NCI-H128 (cell line): ENCODE measurements around the gene TPH1.
"Not testable (repeated sequence)": the region's sequence is repeated elsewhere in the genome, so short reads cannot be mapped to it uniquely, and the experiment has no call there.

Source experiments
- DNase-seq: peaks from one replicate; lab custom pipeline; 2025; ENCODE audit not compliant: unreplicated experiment; lab: John Stamatoyannopoulos, UW

Gene TPH1

DNA sequence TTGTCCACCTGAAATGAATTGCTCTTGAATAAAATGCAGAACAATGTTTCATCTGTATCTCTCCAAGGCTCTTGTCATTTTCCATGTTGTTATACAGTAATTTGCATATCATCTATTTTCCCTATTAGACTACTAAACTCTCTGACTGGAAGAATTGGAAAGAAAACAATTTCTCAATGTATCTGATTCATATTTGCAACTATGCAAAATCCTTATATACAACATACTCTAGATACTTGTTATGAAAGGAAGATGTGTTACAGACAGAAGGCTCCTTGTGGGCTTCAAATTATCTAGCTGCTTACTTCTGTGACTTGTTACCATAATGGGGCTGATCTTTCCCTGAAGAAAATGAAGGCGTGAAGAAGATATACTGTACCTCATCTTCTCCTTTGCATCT lies 23.6 kb downstream of the TPH1 start:
- DNase-seq = no peak

DNA sequence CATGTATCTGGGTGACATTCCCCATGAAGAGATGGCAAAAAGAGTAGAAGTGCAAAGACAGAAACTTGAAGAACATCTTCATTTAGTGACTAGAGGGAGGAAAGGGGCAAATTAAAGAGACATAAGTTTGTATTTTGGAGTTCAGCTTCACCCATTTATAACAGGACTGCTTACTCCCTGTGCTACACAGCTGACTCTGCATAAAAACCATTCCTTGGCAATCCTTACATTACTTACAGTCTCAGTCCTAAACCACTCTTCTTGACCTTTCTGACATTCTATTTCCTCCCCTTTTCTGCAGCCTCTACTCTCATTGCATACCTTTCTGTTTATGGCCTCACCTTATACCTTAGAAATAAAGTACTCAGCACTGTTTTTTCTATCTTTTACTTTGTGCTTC lies 26.4 kb downstream of the TPH1 start:
- DNase-seq = no peak

DNA sequence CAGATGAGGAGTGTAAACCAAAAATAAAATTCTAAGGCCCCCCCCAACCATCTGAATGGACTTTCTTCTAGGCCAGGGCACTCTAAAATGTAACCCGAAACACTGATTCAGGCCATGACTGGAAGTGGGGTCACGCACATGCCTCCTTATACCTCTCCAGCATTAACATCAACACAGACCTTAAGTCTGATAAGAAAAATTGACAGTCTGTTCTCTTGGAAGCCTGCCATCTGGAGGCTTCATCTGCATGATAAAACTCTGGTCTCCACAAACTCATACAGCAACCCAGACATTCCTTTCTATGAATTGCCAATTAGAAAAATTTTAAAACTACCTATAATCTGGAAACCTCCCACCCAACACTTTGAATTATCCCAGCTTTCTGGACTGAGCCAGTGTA lies 29.3 kb downstream of the TPH1 start:
- no peak for DNase-seq

DNA sequence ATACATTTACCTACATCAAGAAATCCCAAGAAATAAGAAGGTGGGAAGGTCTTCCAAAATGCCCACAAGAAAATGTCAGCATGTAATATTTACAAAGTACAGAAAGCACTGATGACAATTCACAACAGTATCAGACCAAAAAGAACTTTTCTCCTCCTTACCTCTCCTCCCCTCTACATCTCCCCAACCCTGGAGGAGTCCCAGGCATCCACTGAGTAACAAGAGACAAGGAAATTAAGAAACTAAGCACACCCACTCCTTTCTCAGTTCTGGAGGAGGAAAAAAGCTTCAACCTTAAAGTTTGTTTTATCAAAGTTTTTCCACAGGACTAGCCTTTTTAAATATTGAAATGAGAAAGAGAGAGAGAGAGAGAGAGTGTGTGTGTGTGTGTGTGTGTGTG lies 31.2 kb downstream of the TPH1 start:
- no peak for DNase-seq

DNA sequence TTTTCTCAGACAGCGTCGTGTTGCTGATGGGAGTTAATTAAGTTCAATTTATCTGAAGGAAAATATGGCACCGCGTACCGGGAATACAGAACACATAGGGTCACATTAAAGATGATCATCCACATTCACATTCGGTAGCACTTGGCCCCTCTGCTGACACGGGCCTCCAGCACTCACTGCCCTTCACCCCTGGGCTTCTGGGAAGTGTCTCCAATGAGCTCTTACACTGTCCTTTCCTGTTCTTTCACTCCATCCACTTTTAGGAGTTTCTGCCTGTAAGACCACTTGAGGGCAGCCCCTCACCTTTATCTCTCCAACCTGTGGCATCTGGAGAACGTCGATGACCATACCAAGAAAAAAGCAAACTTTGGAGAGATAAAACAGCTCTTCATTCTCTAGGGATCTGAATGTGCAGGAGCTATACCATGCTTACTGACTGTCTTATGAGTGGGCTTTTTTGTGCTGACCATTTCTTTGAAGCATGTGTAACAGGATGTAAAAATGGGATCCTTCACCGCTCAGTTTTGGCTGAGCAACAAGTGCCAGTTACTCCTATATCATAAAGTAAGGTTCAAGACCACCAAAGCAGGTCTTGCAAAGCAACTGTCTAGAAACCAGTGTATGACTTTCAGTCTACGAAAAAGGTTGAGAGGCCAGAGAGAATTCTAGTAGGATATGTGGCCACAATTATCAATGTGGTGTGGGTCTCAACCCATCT lies 32.1 kb downstream of the TPH1 start:
- DNase-seq = no peak

DNA sequence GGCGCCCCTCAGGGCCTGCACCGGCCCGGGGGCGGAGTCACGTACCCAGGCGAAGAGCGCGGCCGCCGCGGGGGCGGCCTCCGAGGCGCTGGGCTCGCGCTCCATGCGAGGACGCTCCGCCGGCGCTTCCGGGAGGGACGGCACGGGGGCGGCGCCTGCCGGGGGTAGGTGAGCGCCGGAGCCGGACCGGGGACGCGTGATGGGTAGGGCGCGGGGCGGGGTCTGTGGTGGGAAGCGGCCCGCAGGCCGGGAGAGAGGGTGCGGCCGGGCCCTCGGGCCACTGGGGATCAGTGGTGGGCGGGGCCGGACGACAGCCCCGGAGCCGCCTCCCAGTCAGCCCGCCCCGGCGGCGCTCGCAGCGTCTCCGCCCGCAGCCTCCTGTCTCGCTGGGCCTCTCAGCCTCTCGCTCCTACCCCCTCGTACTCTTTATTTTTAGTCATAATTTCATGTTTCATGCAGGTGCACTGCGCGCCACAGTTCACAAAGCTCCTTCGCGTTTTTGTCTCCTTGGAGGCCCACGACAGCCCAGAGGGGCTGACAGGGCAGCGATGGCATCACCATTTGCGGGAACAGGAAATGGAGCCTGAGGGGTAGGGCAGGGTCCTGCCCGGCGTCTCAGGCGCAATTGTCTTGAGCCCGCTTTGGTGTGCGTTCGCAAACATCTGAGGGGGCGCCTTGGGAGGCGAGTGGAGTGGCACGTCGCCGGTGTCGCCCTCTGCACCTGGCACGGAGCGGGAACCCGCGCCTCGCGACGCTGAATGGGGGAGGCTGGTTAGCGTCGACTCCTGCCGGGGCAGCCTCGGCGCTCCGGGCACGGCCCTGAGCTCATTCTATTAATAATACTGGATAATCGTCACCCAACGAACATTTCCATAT lies 32.9 kb downstream of the TPH1 start, which contains the start of gene SERGEF:
SERGEF (minus strand) TSS at position 142 of the 876 bp plus-strand sequence; CDS start at position 105, 37 bp downstream.
- DNase-seq = peak; percentile 88

DNA sequence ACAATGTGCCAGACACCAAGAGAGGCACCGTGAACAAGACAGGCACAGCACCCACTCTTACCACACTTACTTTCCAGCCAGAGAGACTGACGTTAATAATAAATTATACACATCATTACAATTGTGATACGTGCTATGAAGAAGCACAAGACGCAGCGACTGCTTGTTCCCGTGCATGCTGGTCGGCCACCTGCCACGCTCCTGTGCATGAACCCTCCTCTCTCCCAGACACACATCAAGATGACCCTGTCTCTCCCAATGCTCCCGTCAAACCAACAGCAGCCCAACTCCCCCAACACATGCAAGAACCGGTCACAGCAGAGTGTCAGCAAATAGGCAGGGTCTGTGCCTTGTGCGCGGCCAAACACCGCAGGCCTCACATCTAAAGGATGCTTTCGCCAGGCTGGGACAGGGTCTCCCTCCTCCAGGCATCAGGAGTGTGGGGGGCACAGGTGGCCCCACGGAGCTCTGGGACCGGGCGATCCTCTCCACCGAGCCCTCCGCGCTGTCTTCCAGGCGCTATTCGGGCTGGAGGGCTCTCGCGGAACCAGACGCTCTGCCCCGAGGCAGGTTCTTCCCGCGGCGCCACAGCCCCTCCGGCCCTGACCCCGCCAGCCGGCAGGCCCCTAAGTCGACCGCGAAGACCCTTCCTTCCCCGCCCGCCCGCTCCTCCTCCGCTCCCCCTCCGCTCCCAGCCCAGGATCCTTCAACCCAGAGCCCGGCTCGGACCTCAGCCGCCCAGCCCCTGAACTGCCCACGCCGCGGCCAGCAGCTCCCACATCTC lies 33.8 kb downstream of the TPH1 start:
- no peak for DNase-seq

DNA sequence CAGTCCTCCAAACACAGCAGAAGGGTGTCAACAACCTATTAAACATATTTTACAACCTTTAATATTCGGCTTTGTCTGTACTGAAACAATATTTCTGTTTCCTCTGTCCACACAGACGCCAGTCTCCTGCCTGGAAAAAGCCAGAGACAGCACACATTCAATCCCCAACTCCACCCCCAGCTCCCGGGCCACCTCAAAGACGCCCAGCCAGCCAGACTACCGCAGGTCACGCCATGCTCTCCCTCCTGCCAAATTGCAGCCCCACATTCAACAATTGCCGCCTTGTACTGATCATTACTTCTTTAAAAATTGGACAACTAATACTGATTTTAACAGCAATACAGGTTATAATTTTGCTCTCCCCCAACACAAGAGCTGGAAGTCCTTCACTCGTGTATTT lies 34.4 kb downstream of the TPH1 start:
- no peak for DNase-seq

DNA sequence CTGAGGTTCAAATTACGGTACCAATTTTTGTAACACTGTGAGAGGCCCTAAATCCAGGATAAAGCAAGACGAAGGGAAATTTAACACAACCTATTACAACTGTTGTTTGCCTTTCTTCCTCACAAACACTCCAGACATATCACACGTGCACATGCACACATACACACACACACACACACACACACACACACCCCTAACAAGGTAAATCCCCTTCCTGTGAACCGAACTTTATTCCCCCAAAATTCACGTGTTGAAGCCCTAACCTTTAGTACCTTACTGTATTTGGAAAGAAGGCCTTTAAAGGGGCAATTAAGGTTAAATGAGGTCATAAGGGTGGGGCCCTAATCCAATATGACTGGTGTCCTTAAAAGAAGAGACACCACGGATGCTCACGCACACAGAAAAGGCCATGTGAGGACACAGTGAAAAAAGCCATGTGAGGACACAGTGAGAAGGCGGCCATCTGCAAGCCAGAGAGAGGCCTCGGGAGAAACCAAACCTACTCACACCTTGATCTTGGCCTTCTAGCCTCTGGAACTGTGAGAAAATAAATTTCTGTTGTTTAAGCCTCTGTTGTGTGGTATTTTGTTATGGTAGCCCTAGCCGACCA lies 35.0 kb downstream of the TPH1 start:
- DNase-seq = no peak

DNA sequence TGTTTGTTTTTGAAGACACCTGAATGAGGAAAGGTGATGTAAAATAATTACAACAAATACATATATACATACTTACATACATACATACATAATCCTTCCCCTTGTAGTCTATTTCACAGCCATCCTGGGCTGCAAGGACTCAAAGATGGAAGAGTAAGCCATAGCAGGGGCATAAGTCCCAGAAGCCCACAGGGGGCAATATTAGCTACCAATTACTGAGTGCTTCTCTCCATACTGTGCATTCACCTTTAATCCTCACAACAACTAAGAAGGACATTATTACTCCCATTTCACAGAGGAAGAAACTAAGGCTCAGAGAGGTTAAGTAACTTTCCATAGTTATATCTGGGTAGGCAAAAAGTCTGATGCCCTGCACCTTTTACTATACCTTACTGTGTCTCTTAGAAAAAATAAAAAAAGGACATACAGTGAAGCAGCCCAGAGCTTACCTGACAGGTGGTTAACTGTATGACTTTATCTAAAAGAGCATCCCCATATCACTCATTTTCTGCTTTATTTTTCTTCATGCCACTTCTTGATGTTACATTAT lies 35.9 kb downstream of the TPH1 start:
- DNase-seq = no peak

DNA sequence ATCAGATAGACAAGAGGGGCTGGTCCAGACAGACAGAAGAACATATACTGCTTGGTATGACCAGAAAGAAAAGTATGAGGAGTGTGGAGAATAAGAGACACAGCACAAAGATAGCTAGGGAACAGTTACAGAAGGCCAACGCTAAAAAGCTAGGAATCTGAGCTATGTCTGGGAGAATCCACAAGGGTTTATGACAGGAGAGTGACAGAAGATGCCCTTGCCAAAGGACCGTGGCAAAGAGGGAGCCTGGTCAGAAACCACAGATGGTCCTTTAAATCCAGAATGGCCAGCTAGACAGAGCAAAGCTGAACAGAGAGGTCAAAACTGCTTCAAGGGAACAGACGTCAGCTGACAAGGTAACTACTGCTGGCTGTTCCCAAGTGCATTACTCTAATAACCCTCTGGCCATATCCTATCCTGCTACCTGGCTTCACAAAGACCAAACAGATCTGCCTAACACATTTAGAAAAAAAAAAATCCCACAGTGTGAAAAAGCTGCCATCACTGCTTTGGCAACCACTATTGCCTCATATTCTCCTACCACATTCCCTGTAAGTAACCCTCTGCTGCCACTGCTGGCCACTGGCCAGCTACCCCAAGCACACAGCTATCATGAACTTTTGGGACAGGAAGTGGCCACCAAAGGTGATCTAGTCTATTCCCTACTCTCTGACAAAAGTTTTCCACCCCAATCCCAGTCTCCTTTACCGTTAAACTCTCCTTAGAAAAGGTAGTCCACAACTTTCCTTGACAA lies 40.5 kb downstream of the TPH1 start:
- no peak for DNase-seq

DNA sequence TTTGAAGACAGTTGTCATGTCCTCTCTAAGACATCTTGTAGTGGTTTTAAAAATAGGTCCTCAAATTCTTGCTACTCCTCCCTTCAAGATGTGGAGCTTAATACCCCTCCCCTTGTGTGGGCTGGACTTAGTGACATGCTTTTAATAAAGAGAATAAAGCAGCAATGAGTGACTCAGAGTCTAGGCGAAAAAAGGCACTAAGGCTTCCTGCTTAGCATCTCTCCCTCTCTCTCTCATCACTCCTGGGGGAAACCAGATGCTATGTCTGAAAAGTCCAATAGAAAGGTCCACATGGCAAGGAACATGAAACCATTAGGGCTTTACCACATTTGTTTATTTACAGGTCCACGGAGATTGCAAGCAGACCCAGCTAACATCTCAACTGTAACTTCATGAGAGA lies 44.9 kb downstream of the TPH1 start:
- DNase-seq = no peak

DNA sequence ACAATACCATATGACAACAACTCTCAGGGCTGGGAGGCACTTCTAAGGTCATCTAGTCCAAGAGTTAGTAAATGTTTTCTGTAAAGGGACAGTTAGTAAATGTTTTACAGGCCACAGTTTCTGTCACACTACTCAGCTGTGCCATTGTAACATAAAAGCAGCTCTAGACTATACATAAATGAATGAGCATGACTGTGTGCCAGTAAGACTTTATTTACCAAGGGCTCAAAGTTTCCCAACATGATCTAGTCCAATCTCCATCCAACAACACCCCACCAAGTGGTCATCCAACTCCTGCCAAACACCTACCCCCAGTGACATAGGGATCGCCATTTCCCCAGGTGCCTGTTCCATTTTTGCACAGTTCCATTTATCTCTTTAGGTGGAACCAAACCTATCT lies 45.3 kb downstream of the TPH1 start:
- DNase-seq = no peak

DNA sequence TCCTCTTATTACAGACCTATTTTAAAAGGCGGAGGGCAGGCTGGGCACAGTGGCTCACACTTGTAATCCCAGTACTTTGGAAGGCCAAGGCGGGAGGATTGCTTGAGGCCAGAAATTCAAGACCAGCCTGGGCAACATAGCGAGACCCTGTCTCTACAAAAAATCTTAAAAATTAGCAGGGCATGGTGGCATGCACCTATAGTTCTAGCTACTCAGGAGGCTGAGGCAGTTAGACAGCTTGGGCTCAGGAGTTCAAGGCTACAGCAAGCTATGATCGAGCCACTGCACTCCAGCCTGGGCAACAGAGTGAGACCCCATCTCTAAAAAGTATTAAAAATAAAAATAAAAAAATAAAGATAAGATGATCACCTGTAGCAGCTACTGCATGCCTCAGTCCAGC lies 45.9 kb downstream of the TPH1 start:
- DNase-seq = not testable (repeated sequence)
